Stimulated activated naive CD8-positive, alpha-beta T cell treated with anti-CD3 and anti-CD28 coated beads, Interleukin-15, Interleukin-2, amounts not matched to agents 100 ng/mL and 50 ng/mL, for 24 hours (primary cell): ENCODE results near the gene GTF2E1.

Experiments
- H3K27ac Mint-ChIP-seq: one replicate; pipeline ENCODE4 v1.8.0; 2021; ENCODE audit warnings: mild to moderate bottlenecking, mixed read lengths
- H3K27me3 Mint-ChIP-seq: one replicate; pipeline ENCODE4 v1.8.0; 2021; ENCODE audit warnings: mixed read lengths
- H3K36me3 Mint-ChIP-seq: one replicate; pipeline ENCODE4 v1.8.0; 2021; ENCODE audit warnings: low read depth, mixed read lengths
- H3K4me1 Mint-ChIP-seq: one replicate; pipeline ENCODE4 v1.8.0; 2021; ENCODE audit warnings: low read depth, mixed read lengths
- H3K4me3 Mint-ChIP-seq: one replicate; pipeline ENCODE4 v1.8.0; 2021; ENCODE audit warnings: mild to moderate bottlenecking, mixed read lengths
- H3K9me3 Mint-ChIP-seq: one replicate; pipeline ENCODE4 v1.8.0; 2021; ENCODE audit warnings: mixed read lengths

GTF2E1 gene

DNA sequence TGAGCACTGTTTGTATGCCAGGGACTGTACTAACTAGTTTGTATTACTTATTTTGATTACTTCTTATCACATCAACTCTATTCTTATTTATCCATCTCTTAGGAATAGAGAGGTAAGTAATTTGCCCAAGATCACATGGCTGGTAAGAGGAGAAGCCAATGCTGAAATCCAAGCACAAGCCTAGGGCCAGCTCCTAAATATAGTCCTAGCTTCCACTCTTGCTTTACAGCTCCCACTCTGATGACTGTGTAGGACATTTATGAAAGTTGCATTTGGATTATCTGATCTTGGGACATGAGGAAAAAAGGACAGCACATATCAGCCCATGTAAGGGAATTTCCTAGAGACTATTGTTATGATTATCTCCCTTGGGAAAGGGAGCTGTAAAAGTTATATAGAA is 58.1 kb downstream of the GTF2E1 start:
- Mint-ChIP-seq H3K36me3 (no peaks in the 10 kb centered on the region), H3K9me3 (no peaks in the 10 kb centered on the region), H3K4me3 (no peak overlapping the region), H3K27me3 (no peaks in the 10 kb centered on the region), H3K4me1 (no peaks in the 10 kb centered on the region), H3K27ac (no peak overlapping the region)

DNA sequence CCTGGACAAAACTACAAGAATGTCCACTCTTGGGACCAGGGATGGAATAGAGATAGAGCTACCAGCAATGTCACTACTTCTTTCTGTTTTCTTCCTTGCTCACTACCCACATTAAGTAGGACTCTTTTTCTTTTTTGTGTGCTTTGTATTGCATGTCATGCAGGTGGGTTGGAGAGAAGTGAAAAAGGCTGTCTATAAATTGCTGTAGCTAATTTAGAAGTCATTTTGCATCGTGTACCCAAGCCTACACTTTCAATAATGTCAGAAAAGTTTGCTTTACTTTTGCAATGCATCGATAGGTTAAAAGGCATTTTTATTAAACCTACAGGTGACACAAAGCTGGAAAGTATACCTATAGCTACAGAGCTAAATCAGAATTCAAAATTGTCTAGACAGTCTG is 58.9 kb downstream of the GTF2E1 start:
- Mint-ChIP-seq H3K4me1 (no peaks in the 10 kb centered on the region), H3K27me3 (no peaks in the 10 kb centered on the region), H3K4me3 (no peak overlapping the region), H3K36me3 (no peaks in the 10 kb centered on the region), H3K9me3 (no peaks in the 10 kb centered on the region), H3K27ac (no peak overlapping the region)

- Mint-ChIP-seq H3K9me3 (no peaks in the 10 kb centered on the region), H3K36me3 (no peaks in the 10 kb centered on the region), H3K4me1 (no peaks in the 10 kb centered on the region), H3K27ac (no peak overlapping the region), H3K27me3 (no peaks in the 10 kb centered on the region), H3K4me3 (no peak overlapping the region)
These were observed 60.4 kb downstream of the GTF2E1 start for GRCh38 chr3:120802916-120803315.

DNA sequence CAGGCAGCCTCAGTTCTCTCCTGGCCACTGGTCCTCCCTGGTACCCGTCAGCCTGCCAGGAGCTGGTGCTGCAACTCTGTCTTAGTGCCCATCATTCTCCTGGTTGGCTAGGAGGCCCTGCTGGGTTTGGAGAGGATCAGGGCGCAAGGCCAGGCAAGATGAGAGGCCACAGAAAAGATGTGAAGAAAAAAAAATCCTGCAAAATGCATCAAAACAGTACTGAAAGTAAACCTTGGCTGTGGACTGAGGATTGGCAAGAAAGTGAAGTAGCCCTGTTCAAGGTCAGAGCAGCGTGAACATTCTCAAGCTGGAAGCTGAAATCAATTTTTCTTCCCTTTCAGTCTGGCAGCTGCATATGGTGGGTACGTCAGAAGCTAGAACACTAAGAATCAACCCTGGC is 74.2 kb downstream of the GTF2E1 start:
- Mint-ChIP-seq H3K27ac (no peak overlapping the region), H3K36me3 (no peaks in the 10 kb centered on the region), H3K27me3 (peaks cover 14% of the 10 kb centered on the region), H3K9me3 (no peaks in the 10 kb centered on the region), H3K4me1 (no peaks in the 10 kb centered on the region), H3K4me3 (no peak overlapping the region)

DNA sequence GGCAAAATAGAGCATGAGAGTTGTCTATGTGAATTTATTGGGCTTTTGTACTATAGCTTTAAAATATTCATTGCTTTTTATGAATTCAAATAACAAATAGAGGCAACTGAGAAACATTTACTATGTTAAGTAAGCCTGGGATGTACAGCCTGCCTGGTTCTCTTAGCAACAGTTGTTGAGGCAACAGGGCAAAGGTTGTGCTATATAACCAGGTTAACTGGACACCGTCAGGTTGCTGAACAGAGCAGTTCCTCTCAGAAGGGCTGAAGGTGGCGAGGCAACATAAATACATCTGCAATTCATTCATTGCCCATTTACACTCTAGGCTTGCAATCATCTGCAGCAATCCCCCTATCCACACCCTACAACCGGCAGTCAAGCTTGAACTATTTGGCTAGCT is 78.2 kb downstream of the GTF2E1 start:
- no peaks in the 10 kb centered on the region for H3K9me3 Mint-ChIP-seq
- no peaks in the 10 kb centered on the region for H3K27me3 Mint-ChIP-seq
- no peaks in the 10 kb centered on the region for H3K4me1 Mint-ChIP-seq
- no peaks in the 10 kb centered on the region for H3K36me3 Mint-ChIP-seq
- H3K4me3 Mint-ChIP-seq = no peak overlapping the region
- H3K27ac Mint-ChIP-seq = no peak overlapping the region

GRCh38 chr3:120821426-120821825 is 78.9 kb downstream of the GTF2E1 start:
- Mint-ChIP-seq H3K36me3 (no peaks in the 10 kb centered on the region), H3K9me3 (no peaks in the 10 kb centered on the region), H3K27ac (no peak overlapping the region), H3K27me3 (peaks cover 3% of the 10 kb centered on the region), H3K4me3 (no peak overlapping the region), H3K4me1 (no peaks in the 10 kb centered on the region)

GRCh38 chr3:120823156-120823555 is 80.6 kb downstream of the GTF2E1 start:
- Mint-ChIP-seq H3K36me3 (no peaks in the 10 kb centered on the region), H3K27me3 (peaks cover 3% of the 10 kb centered on the region), H3K4me1 (no peaks in the 10 kb centered on the region), H3K27ac (no peak overlapping the region), H3K4me3 (no peak overlapping the region), H3K9me3 (no peaks in the 10 kb centered on the region)

DNA sequence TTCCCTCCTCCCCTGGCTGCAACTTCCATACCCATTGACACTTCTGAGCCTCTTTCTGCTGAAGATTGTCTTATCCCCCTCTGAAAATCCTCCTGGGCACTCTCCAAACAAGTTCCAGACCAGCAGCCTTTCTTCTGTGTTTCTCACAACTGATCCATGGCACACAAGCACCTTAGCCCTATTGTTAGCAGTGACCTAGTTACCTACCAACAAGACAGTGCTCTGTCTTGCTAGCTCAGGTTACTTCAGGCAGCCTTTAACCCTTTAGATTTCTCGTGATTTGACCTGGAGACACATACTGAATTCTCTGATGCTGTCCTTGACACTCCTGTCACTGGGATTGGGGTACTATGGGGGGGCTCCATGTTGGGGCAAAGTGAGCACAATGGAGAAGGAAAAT is 82.1 kb downstream of the GTF2E1 start:
- Mint-ChIP-seq H3K4me3 (no peak overlapping the region), H3K4me1 (no peaks in the 10 kb centered on the region), H3K27ac (no peak overlapping the region), H3K36me3 (no peaks in the 10 kb centered on the region), H3K9me3 (no peaks in the 10 kb centered on the region), H3K27me3 (peaks cover 3% of the 10 kb centered on the region)

GRCh38 chr3:120828796-120829195 is 86.3 kb downstream of the GTF2E1 start:
- no peaks in the 10 kb centered on the region for H3K9me3 Mint-ChIP-seq
- H3K4me3 Mint-ChIP-seq = no peak overlapping the region
- H3K27me3 Mint-ChIP-seq = peaks cover 17% of the 10 kb centered on the region
- H3K4me1 Mint-ChIP-seq = no peaks in the 10 kb centered on the region
- no peak overlapping the region for H3K27ac Mint-ChIP-seq
- H3K36me3 Mint-ChIP-seq = no peaks in the 10 kb centered on the region

DNA sequence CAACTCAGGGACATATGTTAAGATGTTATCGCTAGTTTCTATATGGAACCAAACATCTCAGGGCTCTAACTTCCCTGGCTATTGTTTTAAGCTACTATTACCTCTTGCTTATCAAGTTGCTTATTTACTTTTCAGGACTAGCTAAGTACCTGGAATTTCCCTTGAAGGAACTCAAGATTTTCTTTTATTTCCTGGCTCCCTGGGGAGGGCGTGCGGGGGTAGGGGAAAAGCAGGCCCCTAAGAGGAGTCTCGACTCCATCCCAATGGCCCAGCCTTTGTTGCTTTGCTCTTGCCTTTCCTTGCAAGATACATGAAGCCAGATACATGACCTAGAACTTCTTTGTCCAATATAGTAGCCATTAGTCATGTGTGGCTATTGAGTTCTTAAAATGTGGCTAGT is 88.5 kb downstream of the GTF2E1 start:
- no peaks in the 10 kb centered on the region for H3K4me1 Mint-ChIP-seq
- H3K9me3 Mint-ChIP-seq = no peaks in the 10 kb centered on the region
- H3K27ac Mint-ChIP-seq = no peak overlapping the region
- no peaks in the 10 kb centered on the region for H3K36me3 Mint-ChIP-seq
- H3K27me3 Mint-ChIP-seq = peaks cover 17% of the 10 kb centered on the region
- H3K4me3 Mint-ChIP-seq = no peak overlapping the region
